Stimulated activated CD4-positive, alpha-beta T cell treated with anti-CD3 and anti-CD28 coated beads, TNF-alpha, amount 100 ng/mL, for 24 hours (primary cell): ENCODE results near the gene TRPC4AP.

Experiments
- DNase-seq, 3 experiments: peaks; one replicate each; pipeline ENCODE4 v3.0.0-alpha.2; 2020; ENCODE audit warnings: low read depth in 3 of 3

The TRPC4AP gene

GRCh38 chr20:35001596-35002362 is 90.8 kb downstream of the TRPC4AP start:
- no peak for DNase-seq

GRCh38 chr20:35000922-35001595 is 91.5 kb downstream of the TRPC4AP start:
- DNase-seq, result no peak

- DNase-seq, result no peak
Observed at GRCh38 chr20:35000311-35000921, 92.2 kb downstream of the TRPC4AP start.

- DNase-seq, result no peak
Observed at GRCh38 chr20:34999782-35000181, 92.8 kb downstream of the TRPC4AP start.

- no peak for DNase-seq
Observed at GRCh38 chr20:34999021-34999451, 93.6 kb downstream of the TRPC4AP start.

GRCh38 chr20:34998331-34998950 is 94.2 kb downstream of the TRPC4AP start:
- DNase-seq, result no peak

GRCh38 chr20:34997774-34998173 is 94.8 kb downstream of the TRPC4AP start:
- no peak for DNase-seq

- peak in 1 of 3 experiments; percentile 9 for DNase-seq
Observed at GRCh38 chr20:34997131-34997561, 95.5 kb downstream of the TRPC4AP start.

- no peak for DNase-seq
Observed at GRCh38 chr20:34996243-34997028, 96.2 kb downstream of the TRPC4AP start.

- DNase-seq, result no peak
Observed at GRCh38 chr20:34995696-34996095, 96.9 kb downstream of the TRPC4AP start.

- DNase-seq, result no peak
Observed at GRCh38 chr20:34995192-34995591, 97.4 kb downstream of the TRPC4AP start.

- no peak for DNase-seq
Observed at GRCh38 chr20:34994509-34995131, 98.0 kb downstream of the TRPC4AP start.

GRCh38 chr20:34993941-34994508 is 98.6 kb downstream of the TRPC4AP start:
- no peak for DNase-seq

- no peak for DNase-seq
Observed at GRCh38 chr20:34992751-34993417, 99.7 kb downstream of the TRPC4AP start.

- DNase-seq, result no peak
Observed at GRCh38 chr20:34990661-34991214, 101.9 kb downstream of the TRPC4AP start.

GRCh38 chr20:34990231-34990630 is 102.4 kb downstream of the TRPC4AP start:
- DNase-seq, result no peak

GRCh38 chr20:34989670-34990069 is 102.9 kb downstream of the TRPC4AP start:
- DNase-seq, result no peak

- DNase-seq, result no peak
Observed at GRCh38 chr20:34989118-34989517, 103.5 kb downstream of the TRPC4AP start.

- DNase-seq, result no peak
Observed at GRCh38 chr20:34988191-34988540, 104.4 kb downstream of the TRPC4AP start.
